SK-N-SH (cell line): ENCODE data around the gene CASZ1.

Experiments
- EP300 ChIP-seq, 2 experiments: IDR thresholded peaks; 2 replicates each; pipeline versions ENCODE4 v1.4.0 to v1.6.1; 2012; ENCODE audit warnings: borderline replicate concordance in 1 of 2, low read depth in 1 of 2, low read length in 1 of 2
- EZH2phosphoT487 ChIP-seq: fragments of 200-600 bp; sonication (generic); IDR thresholded peaks from 2 replicates; pipeline ENCODE4 v1.6.1; 2017; ENCODE audit warnings: low read depth, mixed run types, mild to moderate bottlenecking, antibody characterized with exemption, moderate library complexity, borderline replicate concordance
- FOSL2 ChIP-seq: IDR thresholded peaks from 2 replicates; pipeline ENCODE4 v1.4.0; 2012; ENCODE audit warnings: low read depth, mild to moderate bottlenecking, moderate library complexity, borderline replicate concordance
- FOXM1 ChIP-seq: IDR thresholded peaks from 2 replicates; pipeline ENCODE4 v1.4.0; 2012; ENCODE audit warnings: low read depth, mild to moderate bottlenecking
- GATA2 ChIP-seq: sonication (generic); formaldehyde crosslinking; IDR thresholded peaks from 2 replicates; pipeline ENCODE4 v1.5.0; 2020; ENCODE audit warnings: mild to moderate bottlenecking, missing genetic modification reagents
- JUND ChIP-seq: IDR thresholded peaks from 2 replicates; pipeline ENCODE4 v1.4.0; 2012
- NFIC ChIP-seq: IDR thresholded peaks from 2 replicates; pipeline ENCODE4 v1.4.0; 2012; ENCODE audit warnings: borderline replicate concordance
- POLR2AphosphoS5 ChIP-seq: IDR thresholded peaks from 2 replicates; pipeline ENCODE4 v1.6.1; 2012; ENCODE audit warnings: low read depth, low read length
- RAD21 ChIP-seq: IDR thresholded peaks from 2 replicates; pipeline ENCODE4 v1.6.1; 2012; ENCODE audit warnings: mild to moderate bottlenecking, low read length
- YY1 ChIP-seq: IDR thresholded peaks from 2 replicates; pipeline ENCODE4 v1.4.0; 2012; ENCODE audit warnings: low read depth, mild to moderate bottlenecking
- TF ChIP-seq, protein P1 (sequence below): fragments of 200-600 bp; sonication (generic); IDR thresholded peaks from 2 replicates; pipeline ENCODE4 v1.6.1; 2017; ENCODE audit warnings: antibody characterized with exemption, mild to moderate bottlenecking, moderate library complexity
- TF ChIP-seq, protein P2 (sequence below): IDR thresholded peaks from 2 replicates; pipeline ENCODE4 v1.4.0; 2012; ENCODE audit warnings: low read depth

DNA sequence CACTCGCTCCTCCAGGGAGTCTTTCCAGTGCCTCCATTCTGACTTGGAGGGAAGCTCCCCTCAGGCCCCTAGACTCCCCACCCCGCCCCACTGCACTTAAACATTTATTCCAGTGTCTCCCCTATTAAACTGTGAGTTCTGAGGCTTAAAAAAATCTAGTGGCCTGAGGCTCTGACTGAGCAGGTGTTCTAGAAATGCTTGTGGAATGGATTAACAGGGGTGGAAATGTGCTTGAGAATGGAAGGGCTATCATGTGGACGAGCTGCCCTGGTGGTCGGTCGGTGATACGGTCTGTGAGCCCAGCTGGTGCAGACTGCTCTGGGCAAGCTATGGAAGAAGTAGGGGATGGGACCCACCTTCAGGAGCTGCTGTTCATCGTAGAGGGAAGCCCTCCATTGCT, 191.5 kb downstream of the CASZ1 start:
- TF ChIP-seq YY1 (no peak), EZH2phosphoT487 (no peak), FOXM1 (no peak), GATA2 (CRISPR knock-in tag) (no peak), POLR2AphosphoS5 (no peak), FOSL2 (no peak), NFIC (no peak), RAD21 (no peak), EP300 (IDR thresholded peaks at IDR 0.05; ENCODE audit: borderline replicate concordance in 1 of 2, low read depth in 1 of 2, low read length in 1 of 2) (no peak), JUND (no peak)
- TF ChIP-seq, protein P1, sequence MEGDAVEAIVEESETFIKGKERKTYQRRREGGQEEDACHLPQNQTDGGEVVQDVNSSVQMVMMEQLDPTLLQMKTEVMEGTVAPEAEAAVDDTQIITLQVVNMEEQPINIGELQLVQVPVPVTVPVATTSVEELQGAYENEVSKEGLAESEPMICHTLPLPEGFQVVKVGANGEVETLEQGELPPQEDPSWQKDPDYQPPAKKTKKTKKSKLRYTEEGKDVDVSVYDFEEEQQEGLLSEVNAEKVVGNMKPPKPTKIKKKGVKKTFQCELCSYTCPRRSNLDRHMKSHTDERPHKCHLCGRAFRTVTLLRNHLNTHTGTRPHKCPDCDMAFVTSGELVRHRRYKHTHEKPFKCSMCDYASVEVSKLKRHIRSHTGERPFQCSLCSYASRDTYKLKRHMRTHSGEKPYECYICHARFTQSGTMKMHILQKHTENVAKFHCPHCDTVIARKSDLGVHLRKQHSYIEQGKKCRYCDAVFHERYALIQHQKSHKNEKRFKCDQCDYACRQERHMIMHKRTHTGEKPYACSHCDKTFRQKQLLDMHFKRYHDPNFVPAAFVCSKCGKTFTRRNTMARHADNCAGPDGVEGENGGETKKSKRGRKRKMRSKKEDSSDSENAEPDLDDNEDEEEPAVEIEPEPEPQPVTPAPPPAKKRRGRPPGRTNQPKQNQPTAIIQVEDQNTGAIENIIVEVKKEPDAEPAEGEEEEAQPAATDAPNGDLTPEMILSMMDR = no peak
- TF ChIP-seq, protein P2, sequence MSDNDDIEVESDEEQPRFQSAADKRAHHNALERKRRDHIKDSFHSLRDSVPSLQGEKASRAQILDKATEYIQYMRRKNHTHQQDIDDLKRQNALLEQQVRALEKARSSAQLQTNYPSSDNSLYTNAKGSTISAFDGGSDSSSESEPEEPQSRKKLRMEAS = no peak
